CD14-positive monocyte (primary cell): ENCODE measurements around the gene CPNE9. TPM values are rescaled to one million over a fixed set of nuclear protein-coding genes. Genes with fewer than 3 reads are reported as not detected.

Source experiments
- DNase-seq, 3 donors: peaks; one replicate each; pipeline ENCODE4 v3.0.0-alpha.2; 2011 to 2022
- H2AFZ ChIP-seq: 2 replicates; pipeline ENCODE4 v1.6.0; 2012; ENCODE audit warnings: mild to moderate bottlenecking, low read depth, low read length, inconsistent platforms; ENCODE audit not compliant: insufficient read depth, poor library complexity, severe bottlenecking
- H3K27ac ChIP-seq, 2 donors: 1 replicate in 1 of 2; 2 replicates in 1 of 2; pipeline ENCODE4 v1.5.1; 2012 to 2013; ENCODE audit warnings: low read length in 2 of 2, control low read depth in 1 of 2, inconsistent platforms in 1 of 2, low read depth in 1 of 2, mild to moderate bottlenecking in 1 of 2
- H3K27me3 ChIP-seq, 2 donors: one replicate each; pipeline versions ENCODE4 v1.6.0 to v1.6.1; 2011 to 2013; ENCODE audit warnings: low read length in 2 of 2; ENCODE audit not compliant: control insufficient read depth in 2 of 2, insufficient read depth in 2 of 2
- H3K36me3 ChIP-seq, 2 donors: replicated peaks in 1 of 2; 1 replicate in 1 of 2; 2 replicates in 1 of 2; pipeline versions ENCODE4 v1.5.1 to v1.6.1; 2012 to 2013; ENCODE audit warnings: low read length in 2 of 2, control low read depth in 1 of 2, inconsistent platforms in 1 of 2, mild to moderate bottlenecking in 1 of 2; ENCODE audit not compliant: insufficient read depth in 2 of 2, control insufficient read depth in 1 of 2
- H3K4me1 ChIP-seq, 2 donors: 1 replicate in 1 of 2; 2 replicates in 1 of 2; pipeline versions ENCODE4 v1.5.1 to v1.6.1; 2012 to 2013; ENCODE audit warnings: low read length in 2 of 2, control low read depth in 1 of 2, inconsistent platforms in 1 of 2, mild to moderate bottlenecking in 1 of 2, moderate library complexity in 1 of 2; ENCODE audit not compliant: insufficient read depth in 2 of 2, control insufficient read depth in 1 of 2
- H3K4me2 ChIP-seq: replicated peaks from 2 replicates; pipeline ENCODE3; 2012; ENCODE audit warnings: low read length, moderate library complexity, mild to moderate bottlenecking; ENCODE audit not compliant: poor library complexity, severe bottlenecking; ENCODE audit errors: extremely low read depth
- H3K4me3 ChIP-seq, 3 experiments: fragments of 200-600 bp in 1 of 3; sonication (generic) in 1 of 3; replicated peaks in 1 of 3; 1 replicate in 2 of 3; 2 replicates in 1 of 3; pipeline ENCODE4 v1.5.1; 2011 to 2013; ENCODE audit warnings: low read length in 3 of 3, mild to moderate bottlenecking in 3 of 3, control low read depth in 2 of 3, low read depth in 2 of 3, inconsistent platforms in 1 of 3, moderate library complexity in 1 of 3
- H3K79me2 ChIP-seq: 2 replicates; pipeline ENCODE4 v1.6.0; 2012; ENCODE audit warnings: mild to moderate bottlenecking, control low read depth, inconsistent platforms, low read length, moderate library complexity; ENCODE audit not compliant: insufficient read depth
- H3K9ac ChIP-seq: 2 replicates; pipeline ENCODE4 v1.6.0; 2017; ENCODE audit warnings: low read length, mild to moderate bottlenecking; ENCODE audit not compliant: insufficient read depth, poor library complexity, severe bottlenecking
- H3K9me3 ChIP-seq, 2 donors: replicated peaks in 1 of 2; 1 replicate in 1 of 2; 2 replicates in 1 of 2; pipeline versions ENCODE4 v1.5.1 to v1.6.1; 2012 to 2013; ENCODE audit warnings: low read length in 2 of 2, control low read depth in 1 of 2; ENCODE audit not compliant: control insufficient read depth in 1 of 2, insufficient read depth in 1 of 2
- H4K20me1 ChIP-seq: 2 replicates; pipeline ENCODE4 v1.6.0; 2012; ENCODE audit warnings: mild to moderate bottlenecking, low read length, control low read depth, moderate library complexity; ENCODE audit not compliant: insufficient read depth
- H3K27ac Mint-ChIP-seq, 7 donors: one replicate each; pipeline ENCODE4 v1.8.0; 2020; ENCODE audit warnings: mild to moderate bottlenecking in 7 of 7, mixed read lengths in 7 of 7, moderate library complexity in 6 of 7, inconsistent platforms in 2 of 7
- H3K27me3 Mint-ChIP-seq, 3 donors: one replicate each; pipeline ENCODE4 v1.8.0; 2021 to 2022; ENCODE audit warnings: low read depth in 3 of 3, mild to moderate bottlenecking in 3 of 3, mixed read lengths in 3 of 3, moderate library complexity in 3 of 3, inconsistent platforms in 1 of 3
- H3K36me3 Mint-ChIP-seq, 2 donors: one replicate each; pipeline ENCODE4 v1.8.0; 2020; ENCODE audit warnings: mixed read lengths in 2 of 2, inconsistent platforms in 1 of 2, mild to moderate bottlenecking in 1 of 2
- H3K4me1 Mint-ChIP-seq: one replicate; pipeline ENCODE4 v1.8.0; 2020; ENCODE audit warnings: mild to moderate bottlenecking, mixed read lengths
- H3K4me3 Mint-ChIP-seq, 2 donors: one replicate each; pipeline ENCODE4 v1.8.0; 2020; ENCODE audit warnings: mild to moderate bottlenecking in 2 of 2, mixed read lengths in 2 of 2, moderate library complexity in 1 of 2
- H3K9me3 Mint-ChIP-seq, 7 donors: one replicate each; pipeline ENCODE4 v1.8.0; 2020 to 2022; ENCODE audit warnings: mixed read lengths in 7 of 7, mild to moderate bottlenecking in 6 of 7, moderate library complexity in 6 of 7, inconsistent platforms in 2 of 7
- WGBS: methylation state at CpG from one replicate; pipeline ENCODE4 v1.1.5; 2013; ENCODE audit warnings: missing lambda C conversion rate; ENCODE audit not compliant: insufficient coverage; 5-methylcytosine and 5-hydroxymethylcytosine counted together
- intact Hi-C, 2 donors: fragments of 100-400 bp; cut with micrococcal nuclease; formaldehyde crosslinking; loops; one replicate each; pipeline versions ENCODE4 v1.15.0 to v1.15.1; 2023
- polyA plus RNA-seq, 3 donors: library from polyadenylated mRNA; depleted of rRNA in 1 of 3; unstranded in 2 of 3; stranded (reverse) in 1 of 3; fragments of 300-500 nt in 2 of 3; fragments of >200 nt in 1 of 3; fragmentation: Illumina TruSeq in 2 of 3; gene quantifications; 1 replicate in 2 of 3; 2 replicates in 1 of 3; pipeline ENCODE4 v1.2.3, GENCODE V29; 2012 to 2021
- TF ChIP-seq, protein P1 (sequence below): fragments of 200-600 bp; IDR thresholded peaks from one replicate; pipeline ENCODE4 v1.8.0; 2022; ENCODE audit warnings: antibody characterized with exemption, mild to moderate bottlenecking

The CPNE9 gene
- polyA plus RNA-seq, 3 donors = 0.51 to 0.55 TPM; not detected in 1

DNA sequence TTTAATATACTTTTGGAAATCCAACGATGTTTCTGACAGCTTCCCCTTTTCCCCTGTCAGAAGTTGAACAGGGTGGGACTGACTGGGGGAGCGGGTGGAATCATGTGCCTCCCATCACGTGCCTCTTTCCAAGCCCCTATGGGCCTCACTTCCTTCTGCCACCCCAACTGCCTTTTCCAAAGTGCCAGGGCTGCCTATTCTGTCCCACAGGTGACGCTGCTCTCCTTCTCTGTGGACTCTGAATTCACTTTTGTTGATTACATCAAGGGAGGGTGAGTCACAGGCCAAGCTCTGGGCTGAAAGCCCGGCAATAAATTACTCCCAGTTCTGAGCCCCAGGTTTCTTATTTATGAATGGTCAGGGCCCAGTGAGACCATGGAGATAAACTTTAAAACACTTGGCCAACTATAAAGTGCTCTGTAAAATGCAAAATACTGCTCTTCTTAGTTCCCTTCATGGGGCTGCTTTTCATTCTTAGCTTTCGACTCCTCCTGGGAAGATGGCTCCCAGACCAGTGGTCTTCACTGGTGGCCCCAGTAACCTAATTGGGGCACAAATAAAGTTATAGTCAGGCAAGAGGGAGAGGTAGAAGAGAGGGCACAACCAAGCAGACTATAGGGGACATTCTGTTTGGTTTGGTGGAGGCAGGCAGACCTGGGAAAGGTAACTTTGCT lies 12.3 kb downstream of the CPNE9 start:
- Histone ChIP-seq H3K4me3 (peak overlapping the region in 1 of 3 experiments; percentile 49), H3K4me1 (peaks cover 29 to 38% of the 10 kb centered on the region in 2 donors), H3K27me3 (no peaks in the 10 kb centered on the region), H3K4me2 (peak overlapping the region; percentile 51), H3K79me2 (no peaks in the 10 kb centered on the region), H3K27ac (peak overlapping the region; percentile 51 to 77), H3K9ac (no peak overlapping the region), H4K20me1 (no peaks in the 10 kb centered on the region), H3K9me3 (no peaks in the 10 kb centered on the region), H3K36me3 (no peaks in the 10 kb centered on the region), H2AFZ (peak overlapping the region; percentile 15)
- peaks cover 0 to 3% (median 0%) of the 10 kb centered on the region in 7 donors for H3K9me3 Mint-ChIP-seq
- H3K4me1 Mint-ChIP-seq = peaks cover 37% of the 10 kb centered on the region
- peak overlapping the region; percentile 81 to 93 (median 91) for H3K27ac Mint-ChIP-seq
- peak; percentile 86 to 96 (median 92) for DNase-seq
- WGBS = 100% methylated on average over 1 of the region's 6 CpGs
- H3K4me3 Mint-ChIP-seq = peak overlapping the region in 1 of 2 donors; percentile 13
- TF ChIP-seq, protein P1, sequence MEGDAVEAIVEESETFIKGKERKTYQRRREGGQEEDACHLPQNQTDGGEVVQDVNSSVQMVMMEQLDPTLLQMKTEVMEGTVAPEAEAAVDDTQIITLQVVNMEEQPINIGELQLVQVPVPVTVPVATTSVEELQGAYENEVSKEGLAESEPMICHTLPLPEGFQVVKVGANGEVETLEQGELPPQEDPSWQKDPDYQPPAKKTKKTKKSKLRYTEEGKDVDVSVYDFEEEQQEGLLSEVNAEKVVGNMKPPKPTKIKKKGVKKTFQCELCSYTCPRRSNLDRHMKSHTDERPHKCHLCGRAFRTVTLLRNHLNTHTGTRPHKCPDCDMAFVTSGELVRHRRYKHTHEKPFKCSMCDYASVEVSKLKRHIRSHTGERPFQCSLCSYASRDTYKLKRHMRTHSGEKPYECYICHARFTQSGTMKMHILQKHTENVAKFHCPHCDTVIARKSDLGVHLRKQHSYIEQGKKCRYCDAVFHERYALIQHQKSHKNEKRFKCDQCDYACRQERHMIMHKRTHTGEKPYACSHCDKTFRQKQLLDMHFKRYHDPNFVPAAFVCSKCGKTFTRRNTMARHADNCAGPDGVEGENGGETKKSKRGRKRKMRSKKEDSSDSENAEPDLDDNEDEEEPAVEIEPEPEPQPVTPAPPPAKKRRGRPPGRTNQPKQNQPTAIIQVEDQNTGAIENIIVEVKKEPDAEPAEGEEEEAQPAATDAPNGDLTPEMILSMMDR = peak; percentile 88
- peaks cover 0 to 2% (median 0%) of the 10 kb centered on the region in 3 donors for H3K27me3 Mint-ChIP-seq
- no peaks in the 10 kb centered on the region for H3K36me3 Mint-ChIP-seq
- intact Hi-C loops = loop anchor here in 1 of 2 donors (2.0 kb wide), 1 partner anchor 15 kb away; the partner anchor contains the start of gene BRPF1

GRCh38 chr3:9716801-9717555 lies 13.3 kb downstream of the CPNE9 start:
- Mint-ChIP-seq H3K27me3 (peaks cover 0 to 2% (median 0%) of the 10 kb centered on the region in 3 donors), H3K4me1 (peaks cover 44% of the 10 kb centered on the region), H3K4me3 (peak overlapping the region in 1 of 2 donors; percentile 17), H3K36me3 (no peaks in the 10 kb centered on the region), H3K27ac (peak overlapping the region; percentile 2 to 93 (median 82)), H3K9me3 (peaks cover 0 to 3% (median 0%) of the 10 kb centered on the region in 7 donors)
- H3K4me3 ChIP-seq = peak overlapping the region in 1 of 3 experiments; percentile 19
- H3K9ac ChIP-seq = no peak overlapping the region
- intact Hi-C loops = loop anchor here in 1 of 2 donors (2.0 kb wide), 1 partner anchor 14 kb away; the partner anchor contains the start of gene BRPF1
- H3K27ac ChIP-seq = peak overlapping the region in 1 of 2 donors; percentile 7
- TF ChIP-seq, protein P1 = no peak
- H2AFZ ChIP-seq = peak overlapping the region; percentile 26
- H3K36me3 ChIP-seq = no peaks in the 10 kb centered on the region
- WGBS = 100% methylated on average over 1 of the region's 5 CpGs
- no peaks in the 10 kb centered on the region for H3K9me3 ChIP-seq
- DNase-seq = peak in 2 of 3 donors; percentile 61 to 62
- no peaks in the 10 kb centered on the region for H4K20me1 ChIP-seq
- no peaks in the 10 kb centered on the region for H3K79me2 ChIP-seq
- H3K4me1 ChIP-seq = peaks cover 34 to 47% of the 10 kb centered on the region in 2 donors
- no peaks in the 10 kb centered on the region for H3K27me3 ChIP-seq
- peak overlapping the region; percentile 27 for H3K4me2 ChIP-seq
